NT2/D1 (cell line): ENCODE data around the gene SLC25A13.
"Not testable (repeated sequence)": the region's sequence is repeated elsewhere in the genome, so short reads cannot be mapped to it uniquely, and the experiment has no call there.

ENCODE experiments used
- DNase-seq: peaks from one replicate; pipeline ENCODE4 v3.0.0-alpha.2; 2011; ENCODE audit warnings: low read depth, low spot score
- H3K27me3 ChIP-seq: 2 replicates; pipeline ENCODE4 v1.6.0; 2011; ENCODE audit warnings: mild to moderate bottlenecking; ENCODE audit not compliant: insufficient read length, insufficient read depth
- H3K36me3 ChIP-seq: 2 replicates; pipeline ENCODE4 v1.6.1; 2011; ENCODE audit warnings: mild to moderate bottlenecking, low read length, mixed read lengths; ENCODE audit not compliant: insufficient read depth, insufficient read length
- H3K4me1 ChIP-seq: 2 replicates; pipeline ENCODE4 v1.5.1; 2011; ENCODE audit not compliant: insufficient read depth, insufficient read length
- H3K4me3 ChIP-seq: 2 replicates; pipeline ENCODE4 v1.5.1; 2011; ENCODE audit warnings: low read depth; ENCODE audit not compliant: insufficient read length
- H3K9ac ChIP-seq: 2 replicates; pipeline ENCODE4 v1.6.0; 2011; ENCODE audit warnings: low read depth; ENCODE audit not compliant: insufficient read length
- H3K9me3 ChIP-seq: 2 replicates; pipeline ENCODE4 v1.5.1; 2011; ENCODE audit warnings: mild to moderate bottlenecking, low read length; ENCODE audit not compliant: insufficient read depth
- SUZ12 ChIP-seq: IDR thresholded peaks from 2 replicates; pipeline ENCODE4 v1.6.1; 2011; ENCODE audit not compliant: insufficient read length, insufficient read depth; ENCODE audit errors: extremely low read depth
- YY1 ChIP-seq: IDR thresholded peaks from 2 replicates; pipeline ENCODE4 v1.6.1; 2011; ENCODE audit not compliant: insufficient read length, insufficient read depth
- ZNF274 ChIP-seq: IDR thresholded peaks from 2 replicates; pipeline ENCODE4 v1.6.1; 2011; ENCODE audit warnings: mild to moderate bottlenecking, low read depth, low read length

SLC25A13 gene

GRCh38 chr7:96321658-96322372, at the start of gene SLC25A13:
TSS of gene SLC25A13 (minus strand) at chr7:96322098. CDS start at chr7:96321956, 142 bp downstream.
- Histone ChIP-seq H3K4me3 (peak within 1 kb of the TSS; percentile 89), H3K9ac (peak within 1 kb of the TSS; percentile 97), H3K27me3 (no peaks in the 10 kb centered on the region), H3K36me3 (peaks cover 3% of the 10 kb centered on the region), H3K4me1 (no peaks in the 10 kb centered on the region), H3K9me3 (no peaks in the 10 kb centered on the region)
- TF ChIP-seq YY1 (no peak), ZNF274 (no peak), SUZ12 (no peak)
- DNase-seq, result peak; percentile 78

- H3K36me3 ChIP-seq, H3K4me1 ChIP-seq, DNase-seq, H3K9me3 ChIP-seq, H3K4me3 ChIP-seq, H3K27me3 ChIP-seq, H3K9ac ChIP-seq: not testable (repeated sequence)
Measured at GRCh38 chr7:96365916-96366315, 44.0 kb upstream of the SLC25A13 start.

- Histone ChIP-seq H3K36me3 (no peaks in the 10 kb centered on the region), H3K4me3 (no peak overlapping the region), H3K4me1 (no peaks in the 10 kb centered on the region), H3K27me3 (no peaks in the 10 kb centered on the region), H3K9me3 (no peaks in the 10 kb centered on the region), H3K9ac (no peak overlapping the region)
- TF ChIP-seq YY1 (no peak), SUZ12 (no peak), ZNF274 (no peak)
- no peak for DNase-seq
Measured at GRCh38 chr7:96361116-96361857, 39.4 kb upstream of the SLC25A13 start.

GRCh38 chr7:96359876-96360275, 38.0 kb upstream of the SLC25A13 start:
- no peak for DNase-seq
- Histone ChIP-seq H3K4me1 (no peaks in the 10 kb centered on the region), H3K9me3 (no peaks in the 10 kb centered on the region), H3K27me3 (no peaks in the 10 kb centered on the region), H3K36me3 (no peaks in the 10 kb centered on the region), H3K9ac (no peak overlapping the region), H3K4me3 (no peak overlapping the region)
- TF ChIP-seq YY1, result no peak
- TF ChIP-seq SUZ12, result no peak
- TF ChIP-seq ZNF274, result no peak

- not testable (repeated sequence) for DNase-seq, H3K27me3 ChIP-seq, H3K4me1 ChIP-seq, H3K9ac ChIP-seq, H3K4me3 ChIP-seq, H3K36me3 ChIP-seq, H3K9me3 ChIP-seq
Measured at GRCh38 chr7:96358236-96358971, 36.5 kb upstream of the SLC25A13 start.

GRCh38 chr7:96355990-96356506, 34.1 kb upstream of the SLC25A13 start:
- H3K27me3 ChIP-seq, result no peaks in the 10 kb centered on the region
- no peak for DNase-seq
- no peaks in the 10 kb centered on the region for H3K4me1 ChIP-seq
- TF ChIP-seq ZNF274, result no peak
- no peak for TF ChIP-seq YY1
- TF ChIP-seq SUZ12, result no peak
- H3K9me3 ChIP-seq, result no peaks in the 10 kb centered on the region
- no peak overlapping the region for H3K9ac ChIP-seq
- H3K4me3 ChIP-seq, result no peak overlapping the region
- no peaks in the 10 kb centered on the region for H3K36me3 ChIP-seq

- no peak overlapping the region for H3K9ac ChIP-seq
- peak; percentile 1 for DNase-seq
- no peaks in the 10 kb centered on the region for H3K9me3 ChIP-seq
- no peaks in the 10 kb centered on the region for H3K4me1 ChIP-seq
- no peaks in the 10 kb centered on the region for H3K36me3 ChIP-seq
- H3K27me3 ChIP-seq, result no peaks in the 10 kb centered on the region
- H3K4me3 ChIP-seq, result no peak overlapping the region
- no peak for TF ChIP-seq YY1
- TF ChIP-seq ZNF274, result no peak
- no peak for TF ChIP-seq SUZ12
Measured at GRCh38 chr7:96354881-96355280, 33.0 kb upstream of the SLC25A13 start.
